Osteoblast (primary cell): ENCODE results near the gene DGKA. TPM values are rescaled to one million over a fixed set of nuclear protein-coding genes. Genes with fewer than 3 reads are reported as not detected.

Experiments used
- DNase-seq: peaks from one replicate; pipeline ENCODE4 v3.0.0; 2011; ENCODE audit warnings: low spot score, mixed read lengths; ENCODE audit not compliant: insufficient read length; ENCODE audit errors: missing footprints
- H2AFZ ChIP-seq: 2 replicates; pipeline ENCODE4 v1.6.0; 2011; ENCODE audit warnings: mild to moderate bottlenecking, low read length
- H3K27ac ChIP-seq: 2 replicates; pipeline ENCODE4 v1.5.1; 2011; ENCODE audit warnings: mild to moderate bottlenecking, low read depth, low read length, moderate library complexity
- H3K27me3 ChIP-seq: 2 replicates; pipeline ENCODE4 v1.6.0; 2012; ENCODE audit warnings: mild to moderate bottlenecking, control low read depth, inconsistent platforms, low read length, moderate library complexity; ENCODE audit not compliant: insufficient read depth
- H3K36me3 ChIP-seq: 2 replicates; pipeline ENCODE4 v1.5.1; 2011; ENCODE audit warnings: mild to moderate bottlenecking, low read length, control low read depth, moderate library complexity; ENCODE audit not compliant: insufficient read depth
- H3K4me1 ChIP-seq: 2 replicates; pipeline ENCODE4 v1.5.1; 2011; ENCODE audit warnings: mild to moderate bottlenecking, low read length, control low read depth, moderate library complexity; ENCODE audit not compliant: insufficient read depth
- H3K4me2 ChIP-seq: 2 replicates; pipeline ENCODE4 v1.6.0; 2011; ENCODE audit warnings: mild to moderate bottlenecking, low read length; ENCODE audit not compliant: insufficient read depth
- H3K4me3 ChIP-seq: fragments of 200-600 bp; sonication (generic); 3 replicates; pipeline ENCODE4 v1.5.1; 2012; ENCODE audit warnings: mild to moderate bottlenecking, low read length, inconsistent platforms; ENCODE audit not compliant: insufficient read depth
- H3K79me2 ChIP-seq: 2 replicates; pipeline ENCODE4 v1.6.0; 2012; ENCODE audit warnings: mild to moderate bottlenecking, low read length, control low read depth, inconsistent platforms; ENCODE audit not compliant: insufficient read depth
- H3K9me3 ChIP-seq: 2 replicates; pipeline ENCODE4 v1.5.1; 2011; ENCODE audit warnings: low read depth, low read length, control low read depth
- H4K20me1 ChIP-seq: 2 replicates; pipeline ENCODE4 v1.6.0; 2012; ENCODE audit warnings: mild to moderate bottlenecking, low read length, control low read depth; ENCODE audit not compliant: insufficient read depth
- total RNA-seq: library from RNA; depleted of rRNA; stranded (reverse); fragments of >200 nt; gene quantifications from 2 replicates; pipeline ENCODE4 v1.2.3, GENCODE V29; 2012
- TF ChIP-seq, protein P1 (sequence below): IDR thresholded peaks from 2 replicates; pipeline ENCODE4 v1.5.1; 2011; ENCODE audit warnings: mild to moderate bottlenecking, low read depth, low read length, moderate library complexity; ENCODE audit errors: extremely low read depth

The DGKA gene
- total RNA-seq, 1 donor: 32.6 TPM

DNA sequence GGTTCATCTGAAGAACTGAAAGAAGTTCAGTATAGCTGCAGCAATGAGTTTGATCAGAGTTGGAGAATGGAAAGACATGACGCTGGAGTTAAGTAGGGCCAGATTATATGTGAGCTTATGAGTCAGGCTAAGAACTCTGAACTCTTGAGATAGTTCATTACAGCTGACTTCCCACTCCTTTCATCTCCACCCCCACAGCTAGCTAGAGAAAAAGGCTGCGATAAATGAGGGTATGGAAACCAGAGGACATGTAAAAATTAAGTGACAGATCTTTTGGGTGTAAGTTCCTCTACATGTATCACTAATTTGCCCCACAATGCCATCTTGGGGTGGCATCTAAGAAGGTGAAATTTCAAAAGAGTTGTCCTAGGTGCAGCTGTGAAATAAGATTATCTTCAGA lies 31.9 kb upstream of the DGKA start:
- no peak overlapping the region for H2AFZ ChIP-seq
- TF ChIP-seq, protein P1, sequence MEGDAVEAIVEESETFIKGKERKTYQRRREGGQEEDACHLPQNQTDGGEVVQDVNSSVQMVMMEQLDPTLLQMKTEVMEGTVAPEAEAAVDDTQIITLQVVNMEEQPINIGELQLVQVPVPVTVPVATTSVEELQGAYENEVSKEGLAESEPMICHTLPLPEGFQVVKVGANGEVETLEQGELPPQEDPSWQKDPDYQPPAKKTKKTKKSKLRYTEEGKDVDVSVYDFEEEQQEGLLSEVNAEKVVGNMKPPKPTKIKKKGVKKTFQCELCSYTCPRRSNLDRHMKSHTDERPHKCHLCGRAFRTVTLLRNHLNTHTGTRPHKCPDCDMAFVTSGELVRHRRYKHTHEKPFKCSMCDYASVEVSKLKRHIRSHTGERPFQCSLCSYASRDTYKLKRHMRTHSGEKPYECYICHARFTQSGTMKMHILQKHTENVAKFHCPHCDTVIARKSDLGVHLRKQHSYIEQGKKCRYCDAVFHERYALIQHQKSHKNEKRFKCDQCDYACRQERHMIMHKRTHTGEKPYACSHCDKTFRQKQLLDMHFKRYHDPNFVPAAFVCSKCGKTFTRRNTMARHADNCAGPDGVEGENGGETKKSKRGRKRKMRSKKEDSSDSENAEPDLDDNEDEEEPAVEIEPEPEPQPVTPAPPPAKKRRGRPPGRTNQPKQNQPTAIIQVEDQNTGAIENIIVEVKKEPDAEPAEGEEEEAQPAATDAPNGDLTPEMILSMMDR: no peak
- H3K4me3 ChIP-seq: no peak overlapping the region
- no peak for DNase-seq
- H3K79me2 ChIP-seq: peaks cover 2% of the 10 kb centered on the region
- peak overlapping the region; percentile 36 for H3K27ac ChIP-seq
- no peaks in the 10 kb centered on the region for H4K20me1 ChIP-seq
- no peak overlapping the region for H3K4me2 ChIP-seq
- no peaks in the 10 kb centered on the region for H3K9me3 ChIP-seq
- H3K4me1 ChIP-seq: peaks cover 7% of the 10 kb centered on the region
- H3K36me3 ChIP-seq: peaks cover 12% of the 10 kb centered on the region
- H3K27me3 ChIP-seq: no peaks in the 10 kb centered on the region

DNA sequence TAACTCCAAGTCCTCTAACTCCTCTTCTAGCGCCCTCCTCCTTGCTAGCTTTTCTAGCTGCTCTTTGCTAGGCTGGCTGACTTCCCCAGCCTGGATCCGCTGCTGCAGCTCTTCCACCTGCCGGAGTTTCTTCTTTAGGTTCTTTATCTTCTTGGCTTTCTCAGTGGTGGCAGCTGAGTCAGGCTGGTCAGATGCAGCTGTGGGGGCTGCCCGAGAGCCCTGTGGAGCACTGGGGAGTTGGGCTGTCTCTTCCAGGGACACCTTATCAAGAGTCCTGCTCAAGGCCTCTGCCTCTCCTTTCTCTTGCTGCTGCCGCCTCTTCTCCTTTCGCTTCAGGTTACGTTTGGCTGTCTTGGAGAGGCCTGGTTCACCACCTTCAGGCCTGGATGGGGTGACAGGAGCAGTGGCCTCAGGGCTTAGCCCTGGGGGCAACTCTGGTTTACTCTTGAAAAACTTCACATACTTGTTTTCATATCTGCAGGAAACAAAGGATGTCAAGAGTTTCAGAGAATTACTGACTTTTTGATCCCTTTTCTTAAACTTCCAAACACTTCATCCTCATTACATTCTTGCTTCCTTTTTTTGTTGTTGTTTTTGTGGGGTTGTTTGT lies 29.0 kb upstream of the DGKA start:
- no peak for DNase-seq
- H3K79me2 ChIP-seq: peaks cover 2% of the 10 kb centered on the region

DNA sequence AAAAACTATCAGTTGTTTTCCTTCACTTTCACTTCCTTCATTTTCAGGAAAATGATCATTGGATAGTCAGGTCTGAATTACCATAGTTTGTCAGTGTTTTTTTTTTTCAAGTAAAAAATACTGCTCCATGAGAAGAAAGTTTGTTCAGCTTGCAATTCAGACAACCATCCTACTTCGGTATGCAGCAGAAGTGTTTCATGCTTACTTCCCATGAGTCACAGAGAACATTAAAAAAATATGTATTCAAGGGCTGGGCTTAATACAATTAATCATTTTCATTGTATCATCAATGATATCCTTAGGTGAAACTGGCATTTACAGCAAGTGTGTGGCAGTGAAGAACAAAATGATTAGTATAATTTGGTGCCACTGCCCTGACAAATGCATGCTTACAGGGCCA lies 24.9 kb upstream of the DGKA start:
- H3K4me2 ChIP-seq: no peak overlapping the region

More for the DNA sequence above, 29.0 kb upstream of the DGKA start:
- Histone ChIP-seq H3K36me3 (peaks cover 12% of the 10 kb centered on the region), H3K4me3 (no peak overlapping the region), H3K9me3 (no peaks in the 10 kb centered on the region), H3K27me3 (no peaks in the 10 kb centered on the region), H2AFZ (no peak overlapping the region), H3K4me2 (no peak overlapping the region), H3K4me1 (peaks cover 11% of the 10 kb centered on the region), H3K27ac (no peak overlapping the region), H4K20me1 (no peaks in the 10 kb centered on the region)
- TF ChIP-seq, protein P1: no peak

More for the DNA sequence above, 24.9 kb upstream of the DGKA start:
- Histone ChIP-seq H3K79me2 (peaks cover 4% of the 10 kb centered on the region), H2AFZ (no peak overlapping the region), H4K20me1 (no peaks in the 10 kb centered on the region), H3K36me3 (peaks cover 12% of the 10 kb centered on the region), H3K27ac (peak overlapping the region; percentile 51), H3K4me3 (no peak overlapping the region), H3K27me3 (no peaks in the 10 kb centered on the region), H3K4me1 (peaks cover 14% of the 10 kb centered on the region), H3K9me3 (no peaks in the 10 kb centered on the region)
- TF ChIP-seq, protein P1: no peak
- DNase-seq: peak; percentile 79
